Measurements from ENCODE around the gene NR1H3.

- TF ChIP-seq POLR2A (IDR thresholded peaks at IDR 0.05; ENCODE audit: low read depth, low read length) (no peak), NFE2L2 (IDR thresholded peaks at IDR 0.05; ENCODE audit: low read depth, low read length) (no peak), CTCF (conservative IDR thresholded peaks at IDR 0.05; ENCODE audit: low read depth, low read length) (no peak), RCOR1 (IDR thresholded peaks at IDR 0.05; ENCODE audit: insufficient replicate concordance, low read length) (no peak), USF2 (IDR thresholded peaks at IDR 0.05; ENCODE audit: low read depth, low read length) (no peak), CEBPB (IDR thresholded peaks at IDR 0.05; ENCODE audit: low read depth, low read length) (no peak), RAD21 (IDR thresholded peaks at IDR 0.05; ENCODE audit: low read length) (no peak), ELK1 (IDR thresholded peaks at IDR 0.05; ENCODE audit: borderline replicate concordance, low read depth, low read length) (no peak), RFX5 (IDR thresholded peaks at IDR 0.05; ENCODE audit: low read depth, low read length) (no peak)
These were observed 28.6 kb upstream of the NR1H3 start for GRCh38 chr11:47229161-47229560.
